GM18951 (cell line): ENCODE measurements around the gene PRDM11.

Source experiments
- POLR2A ChIP-seq: IDR thresholded peaks from 4 replicates; pipeline ENCODE4 v1.6.1; 2011; ENCODE audit warnings: mild to moderate bottlenecking; ENCODE audit not compliant: insufficient read length, insufficient read depth; ENCODE audit errors: extremely low read depth
- in situ Hi-C: fragments of 300-500 bp; cut with MboI; formaldehyde crosslinking; loops from one replicate; pipeline ENCODE4 v1.12.0; 2022; ENCODE audit warnings: low sequenced_read_pairs, mixed read lengths, inconsistent platforms; ENCODE audit not compliant: unreplicated experiment

Gene PRDM11

DNA sequence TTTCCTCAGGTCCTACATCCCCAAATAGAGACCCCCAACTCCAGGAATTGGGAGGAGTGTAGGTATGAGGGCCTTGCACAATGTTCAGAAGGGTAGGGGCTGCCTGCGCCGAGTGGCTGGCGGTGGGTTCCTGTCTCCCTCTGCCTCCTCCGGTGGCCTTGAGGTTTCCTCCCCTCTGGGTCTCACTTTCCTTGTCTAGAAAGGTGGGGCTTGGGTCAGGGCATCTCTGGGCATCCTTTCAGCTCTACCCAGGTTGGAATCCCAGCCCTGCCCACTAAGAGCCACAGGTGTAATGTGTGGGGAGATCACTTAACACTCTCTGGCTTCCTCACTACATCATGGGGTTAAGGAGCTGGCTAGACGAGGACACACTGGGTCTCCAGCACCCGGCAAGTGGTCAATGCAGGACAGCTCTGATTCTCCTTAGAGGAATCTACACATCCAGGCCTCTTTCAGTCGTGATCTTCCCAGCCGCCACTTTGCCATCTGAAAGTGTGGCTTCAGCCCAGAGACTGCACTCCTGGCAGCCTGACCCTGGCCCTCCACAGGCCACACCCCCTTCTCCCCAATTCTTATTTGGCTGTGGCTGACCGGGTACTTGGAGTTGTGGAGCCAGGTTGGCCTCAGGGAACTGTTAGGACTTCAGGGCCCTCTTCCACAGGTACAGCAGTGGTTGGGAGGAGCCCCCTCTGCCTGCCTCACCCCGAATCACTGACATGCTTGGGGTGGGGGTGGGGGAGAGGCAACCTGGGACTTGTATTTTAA lies 22.1 kb downstream of the PRDM11 start:
- in situ Hi-C loops, result no loop called here

GRCh38 chr11:45169310-45170072 lies 23.1 kb downstream of the PRDM11 start:
- TF ChIP-seq POLR2A, result no peak
- in situ Hi-C loops, result no loop called here

More for the DNA sequence above, 22.1 kb downstream of the PRDM11 start:
- no peak for TF ChIP-seq POLR2A

GRCh38 chr11:45170484-45170883 lies 24.0 kb downstream of the PRDM11 start:
- TF ChIP-seq POLR2A, result no peak
- in situ Hi-C loops, result no loop called here

- no peak for TF ChIP-seq POLR2A
- in situ Hi-C loops, result no loop called here
These were observed 25.1 kb downstream of the PRDM11 start for GRCh38 chr11:45171550-45171949.

GRCh38 chr11:45173064-45173463 lies 26.6 kb downstream of the PRDM11 start:
- in situ Hi-C loops, result no loop called here
- TF ChIP-seq POLR2A, result no peak

- in situ Hi-C loops, result no loop called here
- TF ChIP-seq POLR2A, result no peak
These were observed 27.9 kb downstream of the PRDM11 start for GRCh38 chr11:45174168-45174835.

GRCh38 chr11:45174963-45175362 lies 28.5 kb downstream of the PRDM11 start:
- in situ Hi-C loops, result no loop called here
- TF ChIP-seq POLR2A, result no peak

GRCh38 chr11:45176996-45177395 lies 30.6 kb downstream of the PRDM11 start:
- TF ChIP-seq POLR2A, result no peak
- in situ Hi-C loops, result no loop called here

DNA sequence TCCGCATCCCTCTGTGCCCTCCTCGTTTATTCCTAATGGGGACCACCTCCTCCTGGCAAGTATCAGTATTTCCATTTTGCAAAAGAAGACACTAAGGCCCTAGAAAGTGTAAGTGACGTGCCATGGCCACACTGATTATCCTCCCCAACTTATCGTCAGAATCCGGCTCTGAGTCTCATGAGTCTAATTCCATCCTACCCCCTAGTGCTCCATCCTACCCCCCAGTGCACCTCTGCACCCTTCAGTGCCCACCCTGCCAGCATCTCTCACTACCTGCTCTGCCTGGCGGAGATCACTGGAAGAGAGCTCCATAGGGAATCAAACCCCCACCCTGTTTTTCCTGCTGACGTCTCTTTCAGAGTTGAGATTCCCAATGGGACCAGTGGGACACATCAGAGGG lies 31.8 kb downstream of the PRDM11 start:
- in situ Hi-C loops, result no loop called here
- TF ChIP-seq POLR2A, result no peak

DNA sequence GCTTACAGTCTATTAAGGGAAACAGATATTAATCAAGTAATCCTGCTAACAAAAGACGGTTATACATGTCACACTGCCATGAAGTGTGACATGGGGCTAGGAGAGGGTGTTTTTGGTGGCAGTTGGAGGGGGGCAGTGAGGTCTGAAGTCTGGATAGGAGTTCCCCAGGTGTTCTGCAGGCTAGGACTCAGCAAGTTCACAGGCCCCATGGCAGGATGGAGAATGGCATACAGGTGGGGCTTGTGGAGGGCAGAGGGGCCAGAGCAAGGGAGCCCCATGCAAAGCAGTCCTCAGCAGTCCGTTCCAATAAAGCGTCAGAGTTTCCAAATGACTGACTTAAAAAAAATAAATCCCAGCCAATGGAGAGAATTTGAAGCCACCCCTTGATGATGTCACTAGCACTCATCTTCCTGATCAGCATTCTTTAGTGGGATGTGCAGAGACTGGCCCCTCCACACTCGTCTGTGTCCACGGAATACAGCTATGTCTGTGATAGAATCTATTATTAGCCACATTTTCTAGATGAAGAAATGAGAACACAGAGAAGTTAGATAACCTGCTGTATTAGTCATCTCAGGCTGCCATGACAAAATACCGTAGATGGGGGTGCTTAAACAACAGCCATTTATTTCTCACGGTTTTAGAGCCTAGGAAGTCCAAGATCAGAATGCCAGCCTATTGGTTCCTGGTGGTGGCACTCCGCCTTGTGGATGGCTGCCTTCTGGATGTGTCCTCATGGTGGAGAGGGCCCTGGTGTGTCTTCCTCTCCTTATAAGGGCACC lies 32.6 kb downstream of the PRDM11 start:
- in situ Hi-C loops, result no loop called here
- no peak for TF ChIP-seq POLR2A

DNA sequence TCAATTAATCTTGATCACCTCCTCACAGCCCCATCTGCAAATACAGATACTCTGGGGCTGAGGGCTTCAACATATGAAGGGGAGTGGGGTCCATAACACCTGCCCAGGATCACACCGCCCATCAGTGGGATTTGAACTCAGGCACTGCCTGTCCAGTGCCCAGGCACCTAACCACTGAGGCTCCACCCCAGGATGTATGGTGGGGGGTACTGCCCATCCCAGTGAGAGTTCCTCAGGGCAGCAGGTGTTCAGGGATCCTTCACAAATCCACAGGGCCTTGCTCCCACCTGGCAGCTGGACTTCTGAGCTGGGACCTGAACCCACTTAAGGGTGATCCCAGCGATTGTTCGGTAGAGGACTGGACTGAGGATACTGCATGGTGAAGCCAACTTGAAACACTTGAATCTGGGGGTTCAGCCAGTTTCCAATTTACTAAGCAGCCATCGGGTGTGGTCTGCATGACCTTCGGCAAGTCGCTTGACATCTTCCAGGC lies 33.3 kb downstream of the PRDM11 start:
- in situ Hi-C loops, result no loop called here
- no peak for TF ChIP-seq POLR2A

- in situ Hi-C loops, result no loop called here
These were observed 33.9 kb downstream of the PRDM11 start for GRCh38 chr11:45180179-45180847.

More at GRCh38 chr11:45180179-45180847, 33.9 kb downstream of the PRDM11 start:
- no peak for TF ChIP-seq POLR2A
